ENCODE results near the gene TRIM45. TPM values are rescaled to one million over a fixed set of nuclear protein-coding genes. Genes with fewer than 3 reads are reported as not detected.

The TRIM45 gene
- total RNA-seq, 4 donors from 2014 or later, result 0.82 to 2.3 (median 1.5) TPM

DNA sequence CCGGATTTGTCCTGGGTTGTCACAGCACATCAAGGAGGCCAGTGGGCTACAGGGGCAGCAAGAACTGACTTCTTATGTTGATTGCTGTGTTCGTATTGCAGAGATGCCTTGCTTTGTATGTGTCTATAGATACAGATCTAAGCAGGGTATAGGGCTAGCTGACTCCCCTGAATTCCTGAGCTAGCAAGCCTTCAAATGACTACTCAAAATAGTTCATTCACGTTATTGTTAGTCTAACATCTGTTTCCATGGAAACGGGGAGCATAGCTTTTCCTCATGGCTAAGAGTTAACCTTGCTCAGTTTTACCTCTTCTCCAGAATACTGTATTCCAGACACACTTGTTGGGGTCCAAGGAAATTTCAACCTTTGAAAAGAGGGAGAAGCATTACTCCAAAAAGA is 24.1 kb downstream of the TRIM45 start:
- TF ChIP-seq, protein P1, sequence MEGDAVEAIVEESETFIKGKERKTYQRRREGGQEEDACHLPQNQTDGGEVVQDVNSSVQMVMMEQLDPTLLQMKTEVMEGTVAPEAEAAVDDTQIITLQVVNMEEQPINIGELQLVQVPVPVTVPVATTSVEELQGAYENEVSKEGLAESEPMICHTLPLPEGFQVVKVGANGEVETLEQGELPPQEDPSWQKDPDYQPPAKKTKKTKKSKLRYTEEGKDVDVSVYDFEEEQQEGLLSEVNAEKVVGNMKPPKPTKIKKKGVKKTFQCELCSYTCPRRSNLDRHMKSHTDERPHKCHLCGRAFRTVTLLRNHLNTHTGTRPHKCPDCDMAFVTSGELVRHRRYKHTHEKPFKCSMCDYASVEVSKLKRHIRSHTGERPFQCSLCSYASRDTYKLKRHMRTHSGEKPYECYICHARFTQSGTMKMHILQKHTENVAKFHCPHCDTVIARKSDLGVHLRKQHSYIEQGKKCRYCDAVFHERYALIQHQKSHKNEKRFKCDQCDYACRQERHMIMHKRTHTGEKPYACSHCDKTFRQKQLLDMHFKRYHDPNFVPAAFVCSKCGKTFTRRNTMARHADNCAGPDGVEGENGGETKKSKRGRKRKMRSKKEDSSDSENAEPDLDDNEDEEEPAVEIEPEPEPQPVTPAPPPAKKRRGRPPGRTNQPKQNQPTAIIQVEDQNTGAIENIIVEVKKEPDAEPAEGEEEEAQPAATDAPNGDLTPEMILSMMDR (IDR thresholded peaks at IDR 0.05; ENCODE audit: low read depth), result no peak

DNA sequence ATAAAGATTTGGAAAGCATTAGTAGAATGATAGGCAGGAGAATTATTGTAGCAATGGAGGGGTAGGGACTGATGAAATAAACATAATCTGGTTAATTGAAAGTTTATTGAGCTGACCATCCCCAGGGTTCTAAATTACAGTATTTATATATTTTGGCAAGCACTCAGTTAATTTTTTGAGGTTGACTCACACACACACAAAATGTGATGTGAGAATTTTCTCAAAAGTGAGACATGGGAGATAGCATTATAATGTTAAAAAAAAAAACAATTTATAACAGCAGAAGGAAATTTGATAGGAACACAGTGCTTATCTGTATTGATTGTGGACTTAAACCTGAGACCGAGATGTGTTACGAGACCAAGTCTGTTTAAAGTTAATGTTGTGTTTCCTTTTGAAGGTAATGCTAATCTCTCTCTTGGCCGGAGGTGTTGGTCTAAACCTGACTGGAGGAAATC is 24.6 kb downstream of the TRIM45 start:
- TF ChIP-seq, protein P1 (IDR thresholded peaks at IDR 0.05; ENCODE audit: low read depth), result no peak

DNA sequence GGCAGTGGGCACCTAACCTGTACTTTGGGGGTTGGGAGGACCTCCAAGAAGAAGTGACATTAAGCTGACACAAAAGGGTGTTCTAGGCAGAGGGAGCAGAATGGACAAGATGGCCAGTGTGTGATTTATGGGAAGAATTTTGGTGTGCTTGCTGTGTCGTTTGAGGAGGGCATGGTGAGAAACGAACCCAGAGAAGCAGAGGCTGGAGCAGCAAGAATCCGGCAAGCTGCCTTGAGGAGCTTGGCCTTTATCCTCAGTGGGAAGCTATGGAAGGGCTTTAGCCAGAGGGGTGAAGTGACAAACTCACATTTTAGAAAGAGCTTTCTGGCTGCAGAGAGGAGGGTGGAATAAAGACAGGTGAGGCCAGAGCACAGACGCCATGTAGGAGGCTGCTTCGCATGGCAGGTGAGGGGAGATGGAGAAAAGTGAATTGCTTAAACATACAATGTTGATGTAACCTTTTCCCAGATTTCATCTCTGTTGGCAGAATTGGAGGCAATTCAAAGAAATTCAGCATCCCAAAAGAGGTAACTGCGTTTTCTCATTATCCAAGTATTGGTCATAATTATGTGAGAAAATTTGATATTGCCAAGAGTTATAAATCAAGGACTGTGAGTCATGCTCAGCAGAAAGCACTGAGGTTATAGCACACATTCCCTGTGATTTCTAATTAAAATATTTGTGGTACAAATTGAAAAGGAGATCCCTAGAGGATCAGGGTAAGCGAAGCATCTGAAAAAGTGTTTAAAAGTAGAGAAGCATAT is 26.5 kb downstream of the TRIM45 start:
- TF ChIP-seq, protein P1 (IDR thresholded peaks at IDR 0.05; ENCODE audit: low read depth), result no peak

DNA sequence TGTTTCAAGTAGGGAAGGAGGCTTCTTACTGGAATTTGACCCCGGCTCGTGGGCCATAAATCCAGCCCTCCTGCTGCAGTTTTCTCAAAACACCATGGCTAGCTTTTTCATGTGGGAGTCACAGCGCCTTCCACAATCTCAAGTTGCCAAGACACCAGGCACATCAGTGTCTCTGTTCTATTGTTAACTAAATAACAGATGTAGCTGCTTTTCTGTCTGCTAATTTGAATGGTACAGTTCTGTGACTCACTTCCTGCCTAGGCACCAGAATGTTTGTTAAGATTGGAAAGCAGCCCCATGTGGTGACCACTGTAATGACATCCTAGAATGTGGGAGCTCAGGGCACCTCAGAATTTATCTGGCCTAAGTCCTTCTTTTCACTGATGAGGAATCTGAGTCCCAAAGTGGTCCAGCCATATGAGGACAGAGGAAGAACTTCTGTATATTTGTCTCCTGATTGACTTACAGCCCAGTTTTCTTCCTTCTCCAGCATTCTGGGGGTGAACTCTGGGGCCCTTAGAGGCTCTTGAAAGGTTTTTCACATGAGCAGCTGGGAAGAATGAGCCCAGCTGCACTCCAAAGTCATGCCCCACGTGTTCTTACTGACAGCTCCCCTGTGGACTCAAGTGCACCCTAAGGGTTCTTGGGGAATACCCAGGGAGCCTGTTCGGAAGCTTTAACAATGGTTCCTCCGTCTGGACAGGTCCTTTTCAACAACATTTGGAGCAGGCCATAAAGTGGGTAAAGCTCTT is 27.5 kb downstream of the TRIM45 start:
- TF ChIP-seq, protein P1 (IDR thresholded peaks at IDR 0.05; ENCODE audit: low read depth), result no peak

DNA sequence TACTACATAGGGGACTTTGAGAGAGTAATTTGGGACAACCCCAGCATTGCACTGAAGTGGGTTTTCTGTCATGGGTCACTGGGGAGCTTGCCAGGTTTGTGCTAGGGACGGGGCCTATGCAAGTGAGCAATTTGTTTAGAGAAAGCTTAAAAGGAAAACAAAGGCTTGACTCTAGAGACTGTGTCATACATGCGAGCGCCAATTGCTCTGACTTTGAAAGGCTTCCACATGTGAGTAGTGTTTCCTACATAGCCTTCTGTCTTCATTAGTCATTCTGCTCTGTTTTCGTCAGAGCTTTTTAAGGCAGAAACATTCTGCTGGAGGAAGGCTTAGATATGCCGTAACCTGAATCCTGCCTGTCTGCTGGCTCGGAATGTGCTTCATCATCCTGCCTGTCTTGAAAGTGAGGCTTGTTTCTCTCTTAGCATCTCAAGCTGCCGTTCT is 28.4 kb downstream of the TRIM45 start:
- TF ChIP-seq, protein P1 (IDR thresholded peaks at IDR 0.05; ENCODE audit: low read depth), result no peak

GRCh38 chr1:117092594-117092993 is 29.0 kb downstream of the TRIM45 start:
- TF ChIP-seq, protein P1 (IDR thresholded peaks at IDR 0.05; ENCODE audit: low read depth), result no peak

GRCh38 chr1:117089996-117090395 is 31.6 kb downstream of the TRIM45 start:
- TF ChIP-seq, protein P1 (IDR thresholded peaks at IDR 0.05; ENCODE audit: low read depth), result no peak
